A549 (cell line): ENCODE data around the gene MBNL1.

Experiments used
- ESRRA ChIP-seq: fragments of 150-350 bp; IDR thresholded peaks from 2 replicates; pipeline ENCODE4 v1.6.1; 2014; ENCODE audit warnings: mild to moderate bottlenecking, low read length, borderline replicate concordance
- HDAC2 ChIP-seq: fragments of 200-600 bp; sonication (generic); IDR thresholded peaks from 2 replicates; pipeline ENCODE4 v1.6.1; 2016
- HOXB13 ChIP-seq: fragments of 250-450 bp; sonication (Bioruptor Pico); IDR thresholded peaks from 2 replicates; pipeline ENCODE4 v1.5.0; 2020; ENCODE audit warnings: low read depth, mild to moderate bottlenecking, moderate library complexity
- JUN ChIP-seq, 2 experiments: fragments of >200 bp; sonication (Bioruptor Twin); formaldehyde crosslinking; IDR thresholded peaks; 2 replicates in 1 of 2; 3 replicates in 1 of 2; pipeline ENCODE4 v1.6.1; 2016 to 2017
- JUNB ChIP-seq: fragments of >200 bp; sonication (Bioruptor Twin); formaldehyde crosslinking; IDR thresholded peaks from 2 replicates; pipeline ENCODE4 v1.6.1; 2016
- NFE2L2 ChIP-seq: fragments of 150-350 bp; conservative IDR thresholded peaks from 2 replicates; pipeline ENCODE4 v1.6.1; 2014; ENCODE audit warnings: low read length
- NR3C1 ChIP-seq: fragments of >200 bp; sonication (Bioruptor Twin); formaldehyde crosslinking; IDR thresholded peaks from 3 replicates; pipeline ENCODE4 v1.6.1; 2017
- POLR2A ChIP-seq: IDR thresholded peaks from 2 replicates; pipeline ENCODE4 v1.6.1; 2012; ENCODE audit warnings: mild to moderate bottlenecking, low read length
- RARB ChIP-seq: fragments of 250-450 bp; sonication (Bioruptor Pico); IDR thresholded peaks from 2 replicates; pipeline ENCODE4 v1.8.0; 2021; ENCODE audit warnings: mild to moderate bottlenecking, moderate library complexity
- RFX5 ChIP-seq: fragments of 450-650 bp; IDR thresholded peaks from 2 replicates; pipeline ENCODE4 v1.7.1; 2014; ENCODE audit warnings: antibody characterized with exemption, mild to moderate bottlenecking, moderate library complexity
- TF ChIP-seq, protein P1 (sequence below): fragments of >200 bp; sonication (Bioruptor Twin); formaldehyde crosslinking; IDR thresholded peaks from 3 replicates; pipeline ENCODE4 v1.5.1; 2016
- TF ChIP-seq, protein P2 (sequence below): IDR thresholded peaks from 2 replicates; pipeline ENCODE4 v1.6.1; 2012
- TF ChIP-seq, protein P3 (sequence below): fragments of 200-600 bp; sonication (generic); IDR thresholded peaks from 2 replicates; pipeline ENCODE4 v1.6.1; 2016; ENCODE audit warnings: antibody characterized with exemption, mild to moderate bottlenecking, moderate library complexity

DNA sequence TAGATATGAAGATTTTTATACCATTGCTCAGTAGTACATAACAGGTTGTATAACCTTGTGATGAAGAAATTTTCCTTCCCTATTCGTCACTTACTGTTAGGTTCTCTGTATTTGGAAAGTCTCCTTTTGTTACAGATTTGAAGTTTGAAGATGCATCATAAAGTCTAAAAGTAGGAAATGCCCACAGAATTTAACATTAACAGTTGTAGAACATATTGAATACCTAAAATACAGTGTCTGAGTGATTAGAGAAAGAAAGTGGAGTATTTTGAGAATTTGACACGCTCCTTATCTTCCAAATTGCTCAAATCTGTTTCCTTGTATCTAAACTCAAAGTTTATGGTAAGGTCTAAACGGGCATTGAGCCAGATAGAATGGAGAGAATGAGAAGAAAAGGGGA lies 111.3 kb downstream of the MBNL1 start:
- TF ChIP-seq ESRRA (no peak), POLR2A (no peak), HDAC2 (no peak), NR3C1 (no peak), JUNB (no peak), HOXB13 (CRISPR knock-in tag) (no peak), JUN (IDR thresholded peaks at IDR 0.05) (no peak), RFX5 (no peak), NFE2L2 (no peak), RARB (CRISPR knock-in tag) (no peak)
- TF ChIP-seq, protein P1, sequence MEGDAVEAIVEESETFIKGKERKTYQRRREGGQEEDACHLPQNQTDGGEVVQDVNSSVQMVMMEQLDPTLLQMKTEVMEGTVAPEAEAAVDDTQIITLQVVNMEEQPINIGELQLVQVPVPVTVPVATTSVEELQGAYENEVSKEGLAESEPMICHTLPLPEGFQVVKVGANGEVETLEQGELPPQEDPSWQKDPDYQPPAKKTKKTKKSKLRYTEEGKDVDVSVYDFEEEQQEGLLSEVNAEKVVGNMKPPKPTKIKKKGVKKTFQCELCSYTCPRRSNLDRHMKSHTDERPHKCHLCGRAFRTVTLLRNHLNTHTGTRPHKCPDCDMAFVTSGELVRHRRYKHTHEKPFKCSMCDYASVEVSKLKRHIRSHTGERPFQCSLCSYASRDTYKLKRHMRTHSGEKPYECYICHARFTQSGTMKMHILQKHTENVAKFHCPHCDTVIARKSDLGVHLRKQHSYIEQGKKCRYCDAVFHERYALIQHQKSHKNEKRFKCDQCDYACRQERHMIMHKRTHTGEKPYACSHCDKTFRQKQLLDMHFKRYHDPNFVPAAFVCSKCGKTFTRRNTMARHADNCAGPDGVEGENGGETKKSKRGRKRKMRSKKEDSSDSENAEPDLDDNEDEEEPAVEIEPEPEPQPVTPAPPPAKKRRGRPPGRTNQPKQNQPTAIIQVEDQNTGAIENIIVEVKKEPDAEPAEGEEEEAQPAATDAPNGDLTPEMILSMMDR = no peak
- TF ChIP-seq, protein P2, sequence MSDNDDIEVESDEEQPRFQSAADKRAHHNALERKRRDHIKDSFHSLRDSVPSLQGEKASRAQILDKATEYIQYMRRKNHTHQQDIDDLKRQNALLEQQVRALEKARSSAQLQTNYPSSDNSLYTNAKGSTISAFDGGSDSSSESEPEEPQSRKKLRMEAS = no peak
- TF ChIP-seq, protein P3, sequence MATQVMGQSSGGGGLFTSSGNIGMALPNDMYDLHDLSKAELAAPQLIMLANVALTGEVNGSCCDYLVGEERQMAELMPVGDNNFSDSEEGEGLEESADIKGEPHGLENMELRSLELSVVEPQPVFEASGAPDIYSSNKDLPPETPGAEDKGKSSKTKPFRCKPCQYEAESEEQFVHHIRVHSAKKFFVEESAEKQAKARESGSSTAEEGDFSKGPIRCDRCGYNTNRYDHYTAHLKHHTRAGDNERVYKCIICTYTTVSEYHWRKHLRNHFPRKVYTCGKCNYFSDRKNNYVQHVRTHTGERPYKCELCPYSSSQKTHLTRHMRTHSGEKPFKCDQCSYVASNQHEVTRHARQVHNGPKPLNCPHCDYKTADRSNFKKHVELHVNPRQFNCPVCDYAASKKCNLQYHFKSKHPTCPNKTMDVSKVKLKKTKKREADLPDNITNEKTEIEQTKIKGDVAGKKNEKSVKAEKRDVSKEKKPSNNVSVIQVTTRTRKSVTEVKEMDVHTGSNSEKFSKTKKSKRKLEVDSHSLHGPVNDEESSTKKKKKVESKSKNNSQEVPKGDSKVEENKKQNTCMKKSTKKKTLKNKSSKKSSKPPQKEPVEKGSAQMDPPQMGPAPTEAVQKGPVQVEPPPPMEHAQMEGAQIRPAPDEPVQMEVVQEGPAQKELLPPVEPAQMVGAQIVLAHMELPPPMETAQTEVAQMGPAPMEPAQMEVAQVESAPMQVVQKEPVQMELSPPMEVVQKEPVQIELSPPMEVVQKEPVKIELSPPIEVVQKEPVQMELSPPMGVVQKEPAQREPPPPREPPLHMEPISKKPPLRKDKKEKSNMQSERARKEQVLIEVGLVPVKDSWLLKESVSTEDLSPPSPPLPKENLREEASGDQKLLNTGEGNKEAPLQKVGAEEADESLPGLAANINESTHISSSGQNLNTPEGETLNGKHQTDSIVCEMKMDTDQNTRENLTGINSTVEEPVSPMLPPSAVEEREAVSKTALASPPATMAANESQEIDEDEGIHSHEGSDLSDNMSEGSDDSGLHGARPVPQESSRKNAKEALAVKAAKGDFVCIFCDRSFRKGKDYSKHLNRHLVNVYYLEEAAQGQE = no peak
